Ishikawa (cell line): ENCODE measurements around the gene FGF8.

ENCODE experiments used
- CEBPB ChIP-seq: IDR thresholded peaks from 2 replicates; pipeline ENCODE4 v1.6.1; 2012
- EGR1 ChIP-seq: IDR thresholded peaks from 2 replicates; pipeline ENCODE4 v1.6.1; 2012
- EP300 ChIP-seq: IDR thresholded peaks from 2 replicates; pipeline ENCODE4 v1.6.1; 2012; ENCODE audit warnings: borderline replicate concordance
- FOXM1 ChIP-seq: IDR thresholded peaks from 2 replicates; pipeline ENCODE4 v1.6.1; 2012; ENCODE audit warnings: low read depth, borderline replicate concordance
- NFIC ChIP-seq: IDR thresholded peaks from 2 replicates; pipeline ENCODE4 v1.6.1; 2012
- RAD21 ChIP-seq: IDR thresholded peaks from 2 replicates; pipeline ENCODE4 v1.6.1; 2012; ENCODE audit warnings: low read depth
- REST ChIP-seq: IDR thresholded peaks from 2 replicates; pipeline ENCODE4 v1.6.1; 2012; ENCODE audit warnings: low read depth, mild to moderate bottlenecking
- TAF1 ChIP-seq: IDR thresholded peaks from 2 replicates; pipeline ENCODE4 v1.6.1; 2012; ENCODE audit warnings: low read depth, mild to moderate bottlenecking
- TCF12 ChIP-seq: IDR thresholded peaks from 2 replicates; pipeline ENCODE4 v1.6.1; 2012; ENCODE audit warnings: low read depth
- YY1 ChIP-seq: IDR thresholded peaks from 2 replicates; pipeline ENCODE4 v1.6.1; 2012; ENCODE audit warnings: low read depth
- ZBTB7A ChIP-seq: IDR thresholded peaks from 2 replicates; pipeline ENCODE4 v1.6.1; 2012; ENCODE audit warnings: low read depth
- TF ChIP-seq, protein P1 (sequence below): IDR thresholded peaks from 2 replicates; pipeline ENCODE4 v1.6.1; 2012
- TF ChIP-seq, protein P2 (sequence below): IDR thresholded peaks from 2 replicates; pipeline ENCODE4 v1.6.1; 2012

DNA sequence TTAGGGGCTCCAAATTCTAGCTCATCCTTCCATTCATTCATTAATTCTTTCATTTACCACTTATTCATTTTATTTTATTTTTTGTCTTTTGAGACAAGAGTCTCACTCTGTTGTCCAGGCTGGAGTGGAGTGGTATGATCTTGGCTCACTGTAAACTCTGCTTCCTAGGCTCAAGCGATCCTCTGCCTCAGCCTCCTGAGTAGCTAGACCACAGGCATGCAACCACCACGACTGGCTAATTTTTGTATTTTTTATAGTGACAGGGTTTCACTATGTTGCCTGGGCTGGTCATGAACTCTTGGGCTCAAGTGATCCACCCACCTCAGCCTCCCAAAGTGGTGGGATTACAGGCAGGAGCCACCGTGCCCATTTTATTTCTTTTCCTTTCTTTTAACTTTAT lies 31.6 kb downstream of the FGF8 start:
- TF ChIP-seq NFIC (no peak), RAD21 (no peak), FOXM1 (no peak), TCF12 (no peak), REST (no peak), TAF1 (no peak), EGR1 (no peak), ZBTB7A (no peak), EP300 (no peak), YY1 (no peak), CEBPB (no peak)
- TF ChIP-seq, protein P1, sequence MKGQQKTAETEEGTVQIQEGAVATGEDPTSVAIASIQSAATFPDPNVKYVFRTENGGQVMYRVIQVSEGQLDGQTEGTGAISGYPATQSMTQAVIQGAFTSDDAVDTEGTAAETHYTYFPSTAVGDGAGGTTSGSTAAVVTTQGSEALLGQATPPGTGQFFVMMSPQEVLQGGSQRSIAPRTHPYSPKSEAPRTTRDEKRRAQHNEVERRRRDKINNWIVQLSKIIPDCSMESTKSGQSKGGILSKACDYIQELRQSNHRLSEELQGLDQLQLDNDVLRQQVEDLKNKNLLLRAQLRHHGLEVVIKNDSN, result no peak
- TF ChIP-seq, protein P2, sequence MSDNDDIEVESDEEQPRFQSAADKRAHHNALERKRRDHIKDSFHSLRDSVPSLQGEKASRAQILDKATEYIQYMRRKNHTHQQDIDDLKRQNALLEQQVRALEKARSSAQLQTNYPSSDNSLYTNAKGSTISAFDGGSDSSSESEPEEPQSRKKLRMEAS, result no peak
